A549 (cell line): ENCODE data around the gene TMEM97. TPM values are rescaled to one million over a fixed set of nuclear protein-coding genes. Genes with fewer than 3 reads are reported as not detected.

Experiments used
- ATAC-seq, 2 experiments: fragments of 200-7000 bp in 1 of 2; fragments of >200 bp in 1 of 2; cut with Nextera tagmentation in 1 of 2; cut with Tn5 transposase in 1 of 2; 3 replicates each; pipeline versions ENCODE4 v1.8.0 to v1.9.1; 2018 to 2020; ENCODE audit warnings: mild to moderate bottlenecking in 1 of 2, moderate library complexity in 1 of 2
- CTCF ChIA-PET: fragments of 300-600 bp; sonication (Branson Sonifier 250); formaldehyde crosslinking; extraction: SDS; loops from one replicate; lab custom pipeline; 2021; ENCODE audit warnings: antibody characterized with exemption, inconsistent platforms; lab: Yijun Ruan, JAX
- POLR2A ChIA-PET: fragments of 350-600 bp; formaldehyde crosslinking; extraction: SDS; loops from one replicate; lab custom pipeline; 2021; ENCODE audit warnings: antibody characterized with exemption, inconsistent platforms; lab: Yijun Ruan, JAX
- DNase-seq, 2 experiments: peaks; one replicate each; pipeline versions ENCODE4 v3.0.0 to v3.0.0-alpha.2; 2011 to 2016; ENCODE audit warnings: low read depth in 1 of 2, low spot score in 1 of 2
- FAIRE-seq: peaks from 2 replicates; lab custom pipeline; 2011; peaks lifted over from hg19 to GRCh38; lab: Jason Lieb, UNC
- H3K27ac ChIP-seq, 2 experiments: fragments of >200 bp; sonication (Bioruptor Twin); formaldehyde crosslinking; 3 replicates each; pipeline ENCODE4 v1.5.1; 2016 to 2017
- H3K4me1 ChIP-seq: fragments of >200 bp; sonication (Bioruptor Twin); formaldehyde crosslinking; 3 replicates; pipeline ENCODE4 v1.6.1; 2016
- H3K4me2 ChIP-seq: fragments of >200 bp; sonication (Bioruptor Twin); formaldehyde crosslinking; 3 replicates; pipeline ENCODE4 v1.6.1; 2016
- H3K4me3 ChIP-seq: fragments of >200 bp; sonication (Bioruptor Twin); formaldehyde crosslinking; 3 replicates; pipeline ENCODE4 v1.5.1; 2016
- H3K9me3 ChIP-seq: fragments of >200 bp; sonication (Bioruptor Twin); formaldehyde crosslinking; 3 replicates; pipeline ENCODE4 v1.6.1; 2016
- BCL3 ChIP-seq: fragments of >200 bp; sonication (Bioruptor Twin); formaldehyde crosslinking; IDR thresholded peaks from 3 replicates; pipeline ENCODE4 v1.6.1; 2016
- CEBPB ChIP-seq, 2 experiments: fragments of >200 bp in 1 of 2; sonication (Bioruptor Twin) in 1 of 2; formaldehyde crosslinking in 1 of 2; IDR thresholded peaks; 2 replicates each; pipeline ENCODE4 v1.6.1; 2012 to 2016
- EHMT2 ChIP-seq: fragments of 200-600 bp; sonication (generic); IDR thresholded peaks from 2 replicates; pipeline ENCODE4 v1.6.1; 2016; ENCODE audit warnings: antibody characterized with exemption, low read depth, mild to moderate bottlenecking, moderate library complexity
- EP300 ChIP-seq, 2 experiments: fragments of >200 bp; sonication (Bioruptor Twin); formaldehyde crosslinking; IDR thresholded peaks; 2 replicates in 1 of 2; 3 replicates in 1 of 2; pipeline ENCODE4 v1.6.1; 2016 to 2017
- FOXS1 ChIP-seq: fragments of 250-450 bp; sonication (Bioruptor Pico); IDR thresholded peaks from 2 replicates; pipeline ENCODE4 v1.5.0; 2020; ENCODE audit warnings: mild to moderate bottlenecking, moderate library complexity
- GATA3 ChIP-seq: IDR thresholded peaks from 2 replicates; pipeline ENCODE4 v1.6.1; 2012; ENCODE audit warnings: borderline replicate concordance
- KDM5A ChIP-seq: fragments of 200-600 bp; sonication (generic); IDR thresholded peaks from 2 replicates; pipeline ENCODE4 v1.6.1; 2016; ENCODE audit warnings: antibody characterized with exemption, mild to moderate bottlenecking
- MAZ ChIP-seq: fragments of 150-350 bp; IDR thresholded peaks from 2 replicates; pipeline ENCODE4 v1.6.1; 2014; ENCODE audit warnings: antibody characterized with exemption, low read depth, low read length, borderline replicate concordance
- MYC ChIP-seq: IDR thresholded peaks from 2 replicates; pipeline ENCODE4 v1.6.1; 2012; ENCODE audit warnings: mild to moderate bottlenecking, inconsistent platforms, low read length, improper control_type of control experiment, borderline replicate concordance
- POLR2A ChIP-seq: IDR thresholded peaks from 2 replicates; pipeline ENCODE4 v1.6.1; 2012; ENCODE audit warnings: mild to moderate bottlenecking, low read length
- REST ChIP-seq: fragments of 200-600 bp; sonication (generic); IDR thresholded peaks from 2 replicates; pipeline ENCODE4 v1.6.1; 2016; ENCODE audit warnings: antibody characterized with exemption, mild to moderate bottlenecking, moderate library complexity
- RFX5 ChIP-seq: fragments of 450-650 bp; IDR thresholded peaks from 2 replicates; pipeline ENCODE4 v1.7.1; 2014; ENCODE audit warnings: antibody characterized with exemption, mild to moderate bottlenecking, moderate library complexity
- RNF2 ChIP-seq: fragments of 200-600 bp; sonication (generic); IDR thresholded peaks from 2 replicates; pipeline ENCODE4 v1.6.1; 2016; ENCODE audit warnings: low read depth, mild to moderate bottlenecking, antibody characterized with exemption, moderate library complexity, borderline replicate concordance
- SREBF2 ChIP-seq: fragments of 450-650 bp; IDR thresholded peaks from 2 replicates; pipeline ENCODE4 v1.6.1; 2014; ENCODE audit warnings: mild to moderate bottlenecking, moderate library complexity
- ZNF302 ChIP-seq: fragments of 250-450 bp; sonication (Bioruptor Pico); IDR thresholded peaks from 2 replicates; pipeline ENCODE4 v1.9.0; 2021; ENCODE audit warnings: inconsistent platforms, mild to moderate bottlenecking, moderate library complexity
- WGBS: methylation state at CpG from one replicate; pipeline ENCODE4 v1.1.6; 2017; ENCODE audit errors: missing lambda C conversion rate; 5-methylcytosine and 5-hydroxymethylcytosine counted together
- polyA plus RNA-seq, 4 experiments: library from polyadenylated mRNA; depleted of rRNA in 3 of 4; stranded (reverse); fragments of >200 nt; fragmentation: RNase III in 1 of 4; extraction: RNeasy Plus Mini Kit Qiagen cat#74134 plus additional on column Dnase treatment in 1 of 4; gene quantifications; 2 replicates in 3 of 4; 3 replicates in 1 of 4; pipeline ENCODE4 v1.2.3, GENCODE V29; 2011 to 2017
- TF ChIP-seq, protein P1 (sequence below): fragments of >200 bp; sonication (Bioruptor Twin); formaldehyde crosslinking; IDR thresholded peaks from 3 replicates; pipeline ENCODE4 v1.5.1; 2016
- TF ChIP-seq, protein P2 (sequence below): fragments of 450-650 bp; IDR thresholded peaks from 2 replicates; pipeline ENCODE4 v1.6.1; 2014; ENCODE audit warnings: antibody characterized with exemption

The TMEM97 gene
- polyA plus RNA-seq, 2 of the 4 experiments (the other 2 are of a cell fraction) = 75.6 to 90.9 TPM

DNA sequence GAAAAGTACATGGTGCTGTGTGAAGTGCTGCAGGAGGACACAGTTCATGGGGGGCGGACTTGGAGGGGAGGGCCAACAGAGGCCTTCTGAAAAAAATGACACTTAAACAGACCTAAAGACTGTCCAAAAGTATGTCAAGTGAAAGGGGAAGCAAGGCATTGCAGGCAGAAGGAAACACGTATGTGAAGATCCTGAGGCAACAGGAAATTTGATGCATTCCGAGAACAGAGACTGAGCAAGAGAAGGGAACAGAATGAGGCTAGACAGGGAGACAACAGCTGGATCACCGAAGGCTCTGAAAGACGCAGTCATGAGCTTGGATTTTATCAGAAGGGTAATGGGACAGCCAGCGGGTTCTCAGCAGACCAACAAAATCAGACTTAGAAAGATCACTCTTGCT, 15.2 kb downstream of the TMEM97 start:
- FAIRE-seq = no peak

GRCh38 chr17:28334666-28335200, 15.7 kb downstream of the TMEM97 start:
- ATAC-seq (peak; percentile 0 to 4; a peak in 3 of 6 replicates), FAIRE-seq (no peak), DNase-seq (no peak)
- Histone ChIP-seq H3K4me2 (peak overlapping the region; percentile 85), H3K4me3 (peak overlapping the region; percentile 86), H3K27ac (peak overlapping the region; percentile 80 to 86), H3K4me1 (peaks cover 31% of the 10 kb centered on the region), H3K9me3 (no peaks in the 10 kb centered on the region)
- TF ChIP-seq BCL3 (0 out of 3 replicates have a peak, but pooled peaks have one; percentile 5), EHMT2 (no peak)
- WGBS = 9% methylated on average over 18 of the region's 18 CpGs
- POLR2A ChIA-PET = interaction anchor here (0.8 to 2.1 kb wide), 11 partner anchors 10 to 442 kb away, joined by 3 to 65 read pairs (median 3); partner anchors contain the start of genes POLDIP2 and TMEM97
- CTCF ChIA-PET = interaction anchor here (1.1 to 7.0 kb wide), 9 partner anchors 9 to 109 kb away, joined by 4 to 41 read pairs (median 8); partner anchors contain the start of genes POLDIP2 and TMEM97

More for the DNA sequence above, 15.2 kb downstream of the TMEM97 start:
- ChIA-PET POLR2A (interaction anchor here (0.8 to 2.0 kb wide), 2 partner anchors 23 to 48 kb away, joined by 3 to 6 read pairs; partner anchors contain the start of gene POLDIP2), CTCF (interaction anchor here (1.1 to 7.0 kb wide), 5 partner anchors 8 to 101 kb away, joined by 4 to 41 read pairs (median 12); partner anchors contain the start of gene TMEM97)
- no peak for ATAC-seq
- peak overlapping the region in 1 of 2 experiments; percentile 86; a peak in 1 of 6 replicates for H3K27ac ChIP-seq
- peak overlapping the region; percentile 85 for H3K4me2 ChIP-seq
- H3K4me3 ChIP-seq = peak overlapping the region; percentile 86
- WGBS = 65% methylated on average over 6 of the region's 6 CpGs
- H3K4me1 ChIP-seq = peaks cover 31% of the 10 kb centered on the region
- no peak for DNase-seq
- H3K9me3 ChIP-seq = no peaks in the 10 kb centered on the region
- TF ChIP-seq GATA3 (no peak), EP300 (IDR thresholded peaks at IDR 0.05) (no peak), FOXS1 (CRISPR knock-in tag) (no peak), REST (no peak), MAZ (no peak), ZNF302 (no peak), SREBF2 (no peak), RNF2 (no peak), POLR2A (no peak)

DNA sequence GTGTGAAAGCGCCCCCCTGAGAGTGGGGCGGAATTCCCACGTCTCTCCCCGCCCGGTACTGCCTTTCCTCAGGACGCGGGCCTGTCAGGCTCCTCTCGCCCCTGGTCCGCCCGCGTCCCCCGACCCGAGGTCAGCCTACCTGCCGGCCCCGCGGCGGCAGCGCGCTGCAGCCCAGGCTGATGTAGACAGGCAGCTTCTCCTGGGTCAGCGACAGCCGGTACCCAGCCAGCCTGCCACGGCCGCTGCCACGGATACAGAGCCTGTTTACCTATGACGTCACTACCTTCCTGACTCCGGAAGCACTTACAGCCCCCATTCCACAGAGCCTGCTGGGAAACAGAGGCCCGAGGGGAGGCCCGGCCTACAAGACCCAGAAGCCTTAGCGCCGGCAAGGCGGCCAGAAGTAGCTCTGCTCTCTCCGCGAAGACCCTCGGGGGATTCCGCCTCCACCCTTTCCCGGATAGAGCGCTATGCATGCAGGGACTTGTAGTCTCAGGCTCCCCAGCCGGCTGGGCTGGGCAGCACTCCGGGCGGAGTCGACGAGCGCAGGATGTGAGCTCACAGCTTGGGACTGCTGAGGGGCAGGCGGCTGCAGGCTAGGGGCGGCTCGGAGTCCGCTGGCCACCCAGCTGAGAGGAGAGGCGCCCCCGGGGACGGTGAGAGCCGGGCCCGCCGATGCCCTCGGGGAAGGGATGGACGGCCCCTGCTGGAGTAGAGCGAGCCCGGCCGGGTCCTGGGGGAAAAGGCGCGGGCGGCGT, 16.4 kb downstream of the TMEM97 start, which contains the start of the genes IFT20 and TNFAIP1:
Gene IFT20, minus strand, starts transcription at position 272 of the 758 bp plus-strand sequence. CDS start 3,487 bp downstream, outside the sequence.
Gene TNFAIP1, plus strand, starts transcription at position 561 of the 758 bp plus-strand sequence. CDS start 3,761 bp downstream, outside the sequence.
- Histone ChIP-seq H3K4me3 (peak within 1 kb of the TSS; percentile 86), H3K27ac (peak within 1 kb of the TSS; percentile 87 to 92), H3K9me3 (no peaks in the 10 kb centered on the region), H3K4me1 (peaks cover 31% of the 10 kb centered on the region), H3K4me2 (peak within 1 kb of the TSS; percentile 94)
- POLR2A ChIA-PET = interaction anchor here (0.6 to 2.1 kb wide), 24 partner anchors 11 to 443 kb away, joined by 3 to 65 read pairs (median 3); partner anchors contain the start of genes POLDIP2, SARM1, SLC46A1 and TMEM97
- peak; percentile 87 for FAIRE-seq
- peak; percentile 91 to 96 for ATAC-seq
- DNase-seq = peak; percentile 98 to 100
- CTCF ChIA-PET = interaction anchor here (0.7 to 7.0 kb wide), 14 partner anchors 9 to 109 kb away, joined by 3 to 41 read pairs (median 8); partner anchors contain the start of genes POLDIP2, TMEM97 and VTN
- WGBS = 1% methylated on average over 42 of the region's 62 CpGs
- TF ChIP-seq, protein P1, sequence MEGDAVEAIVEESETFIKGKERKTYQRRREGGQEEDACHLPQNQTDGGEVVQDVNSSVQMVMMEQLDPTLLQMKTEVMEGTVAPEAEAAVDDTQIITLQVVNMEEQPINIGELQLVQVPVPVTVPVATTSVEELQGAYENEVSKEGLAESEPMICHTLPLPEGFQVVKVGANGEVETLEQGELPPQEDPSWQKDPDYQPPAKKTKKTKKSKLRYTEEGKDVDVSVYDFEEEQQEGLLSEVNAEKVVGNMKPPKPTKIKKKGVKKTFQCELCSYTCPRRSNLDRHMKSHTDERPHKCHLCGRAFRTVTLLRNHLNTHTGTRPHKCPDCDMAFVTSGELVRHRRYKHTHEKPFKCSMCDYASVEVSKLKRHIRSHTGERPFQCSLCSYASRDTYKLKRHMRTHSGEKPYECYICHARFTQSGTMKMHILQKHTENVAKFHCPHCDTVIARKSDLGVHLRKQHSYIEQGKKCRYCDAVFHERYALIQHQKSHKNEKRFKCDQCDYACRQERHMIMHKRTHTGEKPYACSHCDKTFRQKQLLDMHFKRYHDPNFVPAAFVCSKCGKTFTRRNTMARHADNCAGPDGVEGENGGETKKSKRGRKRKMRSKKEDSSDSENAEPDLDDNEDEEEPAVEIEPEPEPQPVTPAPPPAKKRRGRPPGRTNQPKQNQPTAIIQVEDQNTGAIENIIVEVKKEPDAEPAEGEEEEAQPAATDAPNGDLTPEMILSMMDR = no peak
- peak in 1 of 2 experiments; percentile 20; a peak in 1 of 4 replicates for TF ChIP-seq CEBPB (IDR thresholded peaks at IDR 0.05)
- TF ChIP-seq GATA3 = peak; percentile 26; the same call in 1 of the 2 replicates
- peak; percentile 64 for TF ChIP-seq KDM5A
- no peak for TF ChIP-seq MYC
- TF ChIP-seq REST = peak; percentile 6; the same call in 1 of the 2 replicates
- peak; percentile 81 for TF ChIP-seq RFX5
- TF ChIP-seq, protein P2, sequence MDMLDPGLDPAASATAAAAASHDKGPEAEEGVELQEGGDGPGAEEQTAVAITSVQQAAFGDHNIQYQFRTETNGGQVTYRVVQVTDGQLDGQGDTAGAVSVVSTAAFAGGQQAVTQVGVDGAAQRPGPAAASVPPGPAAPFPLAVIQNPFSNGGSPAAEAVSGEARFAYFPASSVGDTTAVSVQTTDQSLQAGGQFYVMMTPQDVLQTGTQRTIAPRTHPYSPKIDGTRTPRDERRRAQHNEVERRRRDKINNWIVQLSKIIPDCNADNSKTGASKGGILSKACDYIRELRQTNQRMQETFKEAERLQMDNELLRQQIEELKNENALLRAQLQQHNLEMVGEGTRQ = no peak
